HUES6 (cell line): ENCODE data around the gene COL15A1.
"Not testable (repeated sequence)": the region's sequence is repeated elsewhere in the genome, so short reads cannot be mapped to it uniquely, and the experiment has no call there.

Source experiments
- H3K27ac ChIP-seq: 2 replicates; pipeline ENCODE4 v1.7.0; 2013; ENCODE audit warnings: low read depth, mild to moderate bottlenecking, low read length, inconsistent platforms
- H3K27me3 ChIP-seq: 2 replicates; pipeline ENCODE4 v1.6.1; 2013; ENCODE audit warnings: low read length; ENCODE audit not compliant: control insufficient read depth, insufficient read depth
- H3K36me3 ChIP-seq: 2 replicates; pipeline ENCODE4 v1.6.1; 2013; ENCODE audit warnings: low read length; ENCODE audit not compliant: control insufficient read depth, insufficient read depth
- H3K4me1 ChIP-seq: 2 replicates; pipeline ENCODE4 v1.6.1; 2013; ENCODE audit warnings: low read length; ENCODE audit not compliant: control insufficient read depth, insufficient read depth
- H3K4me3 ChIP-seq: 2 replicates; pipeline ENCODE4 v1.5.1; 2013; ENCODE audit warnings: low read depth, low read length
- H3K9ac ChIP-seq: one replicate; pipeline ENCODE4 v1.6.1; 2013; ENCODE audit warnings: mild to moderate bottlenecking, low read length
- H3K9me3 ChIP-seq: 2 replicates; pipeline ENCODE4 v1.6.1; 2013; ENCODE audit warnings: low read depth, low read length; ENCODE audit not compliant: control insufficient read depth, insufficient read depth

The COL15A1 gene

DNA sequence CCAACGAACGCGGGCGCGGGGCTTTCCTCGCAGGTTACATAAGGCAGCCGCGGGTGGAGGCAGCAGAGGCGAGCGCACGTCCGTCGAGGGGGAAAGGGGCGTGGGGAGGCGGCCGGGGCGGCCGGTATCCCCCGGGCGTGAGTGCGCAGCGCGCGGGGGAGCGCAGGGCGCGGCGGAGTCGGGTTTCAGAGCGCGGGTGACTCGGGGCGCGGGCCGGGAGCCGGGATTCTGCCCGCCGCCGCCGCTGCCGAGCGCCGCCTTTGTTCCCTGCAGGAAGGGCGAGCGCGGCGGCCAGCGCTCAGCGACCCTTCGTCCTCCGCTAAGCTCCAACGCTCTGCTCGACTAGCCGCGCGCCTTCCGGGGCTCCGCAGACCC, at the start of gene COL15A1:
Gene COL15A1 (plus strand): TSS at position 226 of the 375 bp plus-strand sequence. CDS start 155 bp downstream, outside the sequence.
- H3K4me3 ChIP-seq = peak within 1 kb of the TSS; percentile 67
- H3K9ac ChIP-seq = no peak within 1 kb of the TSS

GRCh38 chr9:98894171-98894570, 49.5 kb upstream of the COL15A1 start:
- H3K4me1 ChIP-seq = no peaks in the 10 kb centered on the region
- H3K36me3 ChIP-seq = no peaks in the 10 kb centered on the region
- no peak overlapping the region for H3K9ac ChIP-seq
- no peak overlapping the region for H3K4me3 ChIP-seq
- H3K27me3 ChIP-seq = no peaks in the 10 kb centered on the region
- no peak overlapping the region for H3K27ac ChIP-seq
- H3K9me3 ChIP-seq = 0 out of 2 replicates have a peak, but pooled peaks cover 7% of the 10 kb centered on the region

More for the DNA sequence above, at the start of gene COL15A1:
- no peak within 1 kb of the TSS for H3K27ac ChIP-seq
- H3K4me1 ChIP-seq = peaks cover 9% of the 10 kb centered on the region
- no peaks in the 10 kb centered on the region for H3K9me3 ChIP-seq
- H3K36me3 ChIP-seq = no peaks in the 10 kb centered on the region
- H3K27me3 ChIP-seq = peaks cover 86% of the 10 kb centered on the region

DNA sequence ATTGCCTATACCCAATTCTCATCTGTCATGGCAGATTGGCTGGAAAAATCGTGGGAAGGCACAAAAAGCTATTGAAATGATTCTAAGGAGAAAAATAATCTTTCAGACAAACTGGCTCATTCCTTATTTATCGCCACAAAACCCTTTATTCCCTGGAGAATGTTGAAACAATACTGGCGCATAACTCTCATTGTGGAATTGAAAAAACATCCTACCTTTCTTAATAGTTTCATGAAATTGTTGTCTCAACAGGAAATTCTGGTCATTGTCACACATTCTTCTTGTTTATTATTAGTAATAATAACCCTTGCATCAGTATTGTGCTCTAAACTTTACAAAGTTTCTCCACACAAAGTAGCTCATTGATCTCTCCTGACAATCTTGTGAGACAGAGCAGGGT, 48.9 kb upstream of the COL15A1 start:
- 0 out of 2 replicates have a peak, but pooled peaks cover 7% of the 10 kb centered on the region for H3K9me3 ChIP-seq
- no peaks in the 10 kb centered on the region for H3K27me3 ChIP-seq
- no peaks in the 10 kb centered on the region for H3K36me3 ChIP-seq
- no peak overlapping the region for H3K27ac ChIP-seq
- H3K4me1 ChIP-seq = no peaks in the 10 kb centered on the region
- no peak overlapping the region for H3K9ac ChIP-seq
- H3K4me3 ChIP-seq = no peak overlapping the region

GRCh38 chr9:98896632-98897031, 47.1 kb upstream of the COL15A1 start:
- Histone ChIP-seq H3K4me3 (no peak overlapping the region), H3K9ac (no peak overlapping the region), H3K27ac (no peak overlapping the region), H3K9me3 (0 out of 2 replicates have a peak, but pooled peaks cover 7% of the 10 kb centered on the region), H3K4me1 (no peaks in the 10 kb centered on the region), H3K36me3 (no peaks in the 10 kb centered on the region), H3K27me3 (no peaks in the 10 kb centered on the region)

DNA sequence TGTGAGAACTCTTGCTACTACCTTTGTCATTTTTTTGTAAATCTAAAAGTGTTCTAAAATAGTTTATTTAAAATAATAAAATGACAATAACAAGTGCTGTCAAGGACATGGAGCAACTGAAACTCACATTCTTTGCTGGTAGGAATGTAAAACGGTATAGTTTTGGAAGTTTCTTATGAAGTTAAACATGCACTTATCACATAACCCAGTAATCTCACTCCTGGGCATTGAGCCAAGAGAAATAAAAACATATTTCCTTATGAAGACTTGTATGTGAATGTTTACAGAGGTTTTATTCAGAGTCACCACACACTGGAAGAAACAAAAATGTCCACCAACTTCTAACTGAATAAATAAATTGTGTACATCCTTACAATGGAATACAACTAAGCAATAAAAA, 46.0 kb upstream of the COL15A1 start:
- Histone ChIP-seq H3K27ac (no peak overlapping the region), H3K9me3 (0 out of 2 replicates have a peak, but pooled peaks cover 7% of the 10 kb centered on the region)

GRCh38 chr9:98899408-98900056, 44.2 kb upstream of the COL15A1 start:
- Histone ChIP-seq H3K4me3 (no peak overlapping the region), H3K27me3 (no peaks in the 10 kb centered on the region)

More for the DNA sequence above, 46.0 kb upstream of the COL15A1 start:
- no peaks in the 10 kb centered on the region for H3K4me1 ChIP-seq
- H3K9ac ChIP-seq = no peak overlapping the region
- H3K27me3 ChIP-seq = no peaks in the 10 kb centered on the region
- no peaks in the 10 kb centered on the region for H3K36me3 ChIP-seq
- no peak overlapping the region for H3K4me3 ChIP-seq

DNA sequence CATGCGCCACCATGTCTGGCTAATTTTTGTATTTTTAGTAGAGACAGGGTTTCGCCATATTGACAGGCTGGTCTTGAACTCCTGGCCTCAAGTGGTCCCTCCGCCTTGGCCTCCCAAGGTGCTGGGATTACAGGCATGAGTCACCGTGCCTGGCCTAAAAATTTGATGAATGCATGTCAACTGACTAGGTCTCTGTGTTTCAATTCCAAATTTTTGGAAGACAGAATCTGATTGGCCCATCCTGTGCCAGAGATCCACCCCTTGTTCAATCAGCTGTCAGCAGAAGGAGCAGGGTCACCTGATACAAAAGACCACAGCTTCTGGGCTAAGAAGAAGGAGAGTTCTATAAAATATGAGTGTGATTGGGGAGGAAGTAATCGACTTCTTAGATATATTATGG, 43.5 kb upstream of the COL15A1 start:
- H3K27ac ChIP-seq = no peak overlapping the region
- H3K36me3 ChIP-seq = no peaks in the 10 kb centered on the region
- H3K9ac ChIP-seq = no peak overlapping the region
- H3K4me1 ChIP-seq = no peaks in the 10 kb centered on the region
- H3K4me3 ChIP-seq = no peak overlapping the region
- no peaks in the 10 kb centered on the region for H3K27me3 ChIP-seq
- 0 out of 2 replicates have a peak, but pooled peaks cover 7% of the 10 kb centered on the region for H3K9me3 ChIP-seq

More at GRCh38 chr9:98899408-98900056, 44.2 kb upstream of the COL15A1 start:
- Histone ChIP-seq H3K27ac (no peak overlapping the region), H3K36me3 (no peaks in the 10 kb centered on the region), H3K4me1 (no peaks in the 10 kb centered on the region), H3K9me3 (0 out of 2 replicates have a peak, but pooled peaks cover 7% of the 10 kb centered on the region), H3K9ac (no peak overlapping the region)

GRCh38 chr9:98900725-98901124, 43.0 kb upstream of the COL15A1 start:
- Histone ChIP-seq H3K36me3 (no peaks in the 10 kb centered on the region), H3K27ac (no peak overlapping the region), H3K27me3 (no peaks in the 10 kb centered on the region), H3K9me3 (0 out of 2 replicates have a peak, but pooled peaks cover 7% of the 10 kb centered on the region), H3K4me3 (no peak overlapping the region), H3K4me1 (no peaks in the 10 kb centered on the region), H3K9ac (no peak overlapping the region)

DNA sequence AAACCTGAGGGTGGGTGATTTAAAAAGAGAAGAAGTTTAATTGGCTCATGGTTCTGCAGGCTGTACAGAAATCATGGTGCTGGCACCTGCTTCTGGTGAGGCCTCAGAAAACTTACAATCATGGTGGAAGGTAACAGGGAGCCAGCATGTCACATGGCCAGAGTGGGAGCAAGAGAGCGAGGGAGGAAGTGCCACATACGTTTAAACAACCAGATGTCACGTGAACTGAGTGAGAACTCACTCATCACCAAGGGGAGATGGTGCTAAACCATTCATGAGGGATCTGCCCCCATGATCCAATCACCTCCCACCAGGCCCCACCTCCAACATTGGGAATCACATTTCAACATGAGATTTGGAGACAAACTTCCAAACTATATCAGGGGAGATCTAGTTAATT, 41.9 kb upstream of the COL15A1 start:
- not testable (repeated sequence) for H3K4me3 ChIP-seq, H3K4me1 ChIP-seq, H3K9ac ChIP-seq, H3K27ac ChIP-seq, H3K27me3 ChIP-seq, H3K36me3 ChIP-seq, H3K9me3 ChIP-seq

DNA sequence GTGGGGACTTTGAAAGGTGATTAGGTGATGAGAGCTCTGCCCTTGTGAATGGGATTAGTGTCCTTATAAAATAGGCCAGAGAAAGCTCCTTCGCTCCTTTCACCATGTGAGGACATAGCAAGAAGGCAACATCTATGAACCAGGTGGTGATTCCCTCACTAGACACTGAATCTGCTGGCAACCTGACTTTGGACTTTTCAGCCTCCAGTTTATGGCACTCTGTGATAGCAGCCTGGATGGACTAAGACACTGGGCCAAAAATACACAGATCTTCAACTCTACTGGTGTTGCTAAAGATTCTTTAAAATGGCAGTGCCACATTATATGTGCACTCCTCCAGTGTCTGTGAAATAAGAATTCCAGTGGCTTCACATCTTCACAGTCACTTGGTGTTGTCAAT, 41.2 kb upstream of the COL15A1 start:
- H3K4me1 ChIP-seq = no peaks in the 10 kb centered on the region
- H3K9me3 ChIP-seq = no peaks in the 10 kb centered on the region
- H3K27ac ChIP-seq = no peak overlapping the region
- H3K27me3 ChIP-seq = no peaks in the 10 kb centered on the region
- H3K9ac ChIP-seq = no peak overlapping the region
- H3K4me3 ChIP-seq = no peak overlapping the region
- H3K36me3 ChIP-seq = no peaks in the 10 kb centered on the region

GRCh38 chr9:98902925-98903324, 40.8 kb upstream of the COL15A1 start:
- no peak overlapping the region for H3K27ac ChIP-seq
- no peaks in the 10 kb centered on the region for H3K36me3 ChIP-seq
- H3K9me3 ChIP-seq = no peaks in the 10 kb centered on the region
- no peaks in the 10 kb centered on the region for H3K27me3 ChIP-seq
- H3K4me1 ChIP-seq = no peaks in the 10 kb centered on the region
- H3K4me3 ChIP-seq = no peak overlapping the region
- no peak overlapping the region for H3K9ac ChIP-seq
